Measurements from ENCODE around the gene EGFLAM.

The EGFLAM gene

DNA sequence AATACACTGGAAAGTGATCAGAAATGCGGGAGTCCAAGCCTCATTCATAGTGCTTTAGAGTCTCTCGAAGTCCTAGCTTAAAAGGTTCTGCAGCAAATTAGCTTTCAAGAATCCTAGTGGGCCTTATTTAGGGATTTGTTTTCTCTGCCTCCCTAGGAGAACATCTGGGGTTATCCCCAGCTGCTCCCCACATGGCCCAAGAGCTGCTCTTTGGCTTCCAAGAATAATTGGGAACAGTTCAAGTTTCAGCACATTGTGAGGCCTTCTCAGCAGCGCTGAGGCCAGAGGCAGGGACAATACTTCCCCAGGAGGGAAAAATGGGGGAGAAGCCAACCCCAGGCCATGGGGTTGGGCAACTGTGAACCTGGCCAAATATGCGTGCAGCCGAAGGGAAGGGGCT is 189.4 kb downstream of the EGFLAM start:
- no peak for DNase-seq (ENCODE audit: low read depth, low spot score)

DNA sequence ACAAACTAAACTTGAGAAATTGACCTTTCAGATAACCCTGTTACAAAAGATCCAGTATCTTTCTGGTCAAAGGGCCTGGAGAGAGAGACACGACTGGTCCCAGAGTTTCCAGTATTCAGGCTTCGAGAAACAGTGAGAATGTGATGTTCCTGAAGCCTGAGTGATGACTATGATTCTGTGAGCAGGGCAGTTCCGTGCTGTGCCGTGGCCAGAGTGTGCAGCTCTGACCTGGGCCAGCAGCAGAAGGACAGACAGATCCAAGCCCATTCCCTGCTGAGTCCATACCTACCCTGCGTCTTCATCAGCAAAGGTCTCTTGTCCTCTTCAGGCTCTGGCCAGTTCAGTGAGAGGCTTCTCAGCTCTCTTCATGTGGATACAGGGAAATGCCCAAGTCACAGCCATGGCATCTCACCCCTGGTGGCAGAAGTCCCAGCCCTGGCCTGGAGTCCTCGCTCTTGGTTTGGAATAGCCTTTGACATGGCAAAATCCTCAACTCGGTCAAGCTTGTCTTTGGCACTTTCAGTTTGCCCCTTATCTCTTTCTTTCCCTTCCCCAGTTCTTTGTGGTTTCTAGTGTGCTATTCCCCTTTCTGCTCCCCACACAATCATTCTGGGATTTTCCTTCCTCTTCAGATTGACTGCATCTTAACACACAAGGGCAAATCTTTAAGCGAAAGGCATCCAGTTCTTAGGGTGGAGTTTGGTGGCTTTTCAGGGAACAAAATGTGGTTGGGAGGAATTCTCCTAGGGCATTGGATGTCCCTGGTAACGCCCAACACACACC is 190.4 kb downstream of the EGFLAM start:
- DNase-seq (ENCODE audit: low read depth, low spot score): no peak

- no peak for DNase-seq (ENCODE audit: low read depth, low spot score)
Observed at GRCh38 chr5:38450627-38451026, 192.3 kb downstream of the EGFLAM start.

GRCh38 chr5:38451074-38451725 is 192.8 kb downstream of the EGFLAM start:
- no peak for DNase-seq (ENCODE audit: low read depth, low spot score)

DNA sequence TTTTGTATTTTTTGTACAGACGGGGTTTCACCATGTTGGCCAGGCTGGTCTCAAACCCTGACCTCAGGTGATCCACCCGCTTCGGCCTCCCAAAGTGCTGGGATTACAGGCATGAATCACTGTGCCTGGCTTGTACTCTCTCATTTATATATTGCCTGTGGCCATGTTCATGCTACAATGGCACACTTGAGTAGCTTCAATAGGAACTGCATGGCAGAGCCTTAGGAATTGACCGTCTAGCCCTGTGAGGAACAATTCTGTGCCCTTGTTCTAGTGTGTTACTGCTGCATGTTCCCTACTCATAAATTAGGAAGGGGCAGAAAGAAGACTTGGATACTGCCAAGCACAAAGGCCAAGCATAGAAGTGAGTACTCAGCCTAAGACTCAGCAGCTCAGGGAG is 193.8 kb downstream of the EGFLAM start:
- no peak for DNase-seq (ENCODE audit: low read depth, low spot score)

DNA sequence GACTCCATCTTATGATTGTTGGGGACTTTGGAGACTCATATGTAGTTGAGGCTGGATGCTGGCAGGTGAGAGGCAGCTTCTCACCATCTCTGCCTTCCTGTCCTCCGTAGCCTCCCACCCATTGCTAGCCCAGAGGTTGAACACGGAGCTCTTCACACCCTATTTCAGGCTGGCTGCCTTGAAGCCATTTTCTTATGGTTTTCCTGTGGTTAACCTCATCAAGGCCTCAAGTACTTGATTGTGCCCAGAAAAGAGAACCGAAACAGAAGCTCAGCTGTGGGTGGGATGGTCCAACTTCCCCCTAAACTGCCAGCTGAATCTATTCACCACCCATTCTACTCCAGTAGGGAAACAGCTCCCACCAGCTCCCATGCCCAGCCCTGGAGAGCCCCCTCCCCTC is 195.1 kb downstream of the EGFLAM start:
- no peak for DNase-seq (ENCODE audit: low read depth, low spot score)

GRCh38 chr5:38453921-38454320 is 195.6 kb downstream of the EGFLAM start:
- DNase-seq (ENCODE audit: low read depth, low spot score): no peak

DNA sequence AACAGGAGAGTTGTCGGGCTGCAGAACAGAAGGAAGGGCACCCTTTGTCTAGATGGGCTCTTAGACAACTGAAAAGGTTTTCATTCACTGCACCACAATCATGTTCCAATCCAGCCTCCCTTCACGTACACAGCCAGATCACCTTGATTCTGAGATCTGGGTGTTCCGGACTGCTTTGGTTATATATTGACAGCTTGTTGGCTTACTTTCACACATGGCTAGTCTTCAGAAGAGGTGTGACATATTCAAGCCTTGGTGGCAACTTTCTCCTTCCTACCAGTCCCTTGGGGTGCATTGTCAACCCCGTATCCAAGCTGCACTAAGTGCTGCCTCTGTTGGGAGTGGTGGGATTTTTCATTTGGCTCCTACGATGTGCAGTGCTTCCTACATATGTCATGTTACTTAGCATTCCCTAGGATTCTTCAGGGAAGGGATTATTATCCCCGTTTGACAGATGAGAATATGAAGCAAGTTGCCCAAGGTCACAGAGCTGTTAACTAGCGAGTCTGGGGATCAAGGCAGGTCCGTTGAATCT is 197.5 kb downstream of the EGFLAM start:
- DNase-seq (ENCODE audit: low read depth, low spot score): no peak

DNA sequence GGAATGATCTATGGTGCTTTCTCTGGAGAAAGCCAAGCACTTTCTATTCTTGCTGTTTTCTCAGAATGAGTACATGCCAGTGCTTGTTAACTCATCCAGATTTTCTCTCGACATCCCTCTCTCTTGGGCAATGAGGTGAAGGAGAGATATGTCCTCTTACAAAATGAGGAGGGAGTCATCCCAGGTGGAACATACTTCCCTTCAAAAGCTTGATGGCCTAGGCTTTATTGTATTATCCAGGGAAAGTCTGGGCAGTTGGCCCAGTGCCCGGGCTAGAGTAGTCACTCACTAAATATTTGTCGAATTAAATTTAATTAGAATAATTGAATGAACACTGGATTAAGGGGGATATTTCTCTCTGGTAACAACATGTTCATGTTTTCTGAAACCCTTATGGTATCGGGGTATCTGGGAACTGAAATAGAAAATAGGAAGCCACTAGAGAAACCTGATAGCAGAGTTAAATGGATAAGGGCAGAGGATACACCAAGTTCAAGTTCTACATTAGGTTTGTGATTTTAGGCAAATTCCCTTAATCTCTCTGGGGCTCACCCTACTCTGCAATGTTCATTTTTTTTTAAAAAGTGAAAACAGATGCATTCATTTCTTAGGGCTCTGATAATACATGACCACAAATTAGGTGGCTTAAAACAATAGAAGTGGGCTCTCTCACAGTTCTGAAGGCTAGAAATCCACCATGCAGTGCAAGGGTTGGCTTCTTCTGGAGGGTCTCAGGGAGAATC is 198.5 kb downstream of the EGFLAM start:
- DNase-seq (ENCODE audit: low read depth, low spot score): no peak

DNA sequence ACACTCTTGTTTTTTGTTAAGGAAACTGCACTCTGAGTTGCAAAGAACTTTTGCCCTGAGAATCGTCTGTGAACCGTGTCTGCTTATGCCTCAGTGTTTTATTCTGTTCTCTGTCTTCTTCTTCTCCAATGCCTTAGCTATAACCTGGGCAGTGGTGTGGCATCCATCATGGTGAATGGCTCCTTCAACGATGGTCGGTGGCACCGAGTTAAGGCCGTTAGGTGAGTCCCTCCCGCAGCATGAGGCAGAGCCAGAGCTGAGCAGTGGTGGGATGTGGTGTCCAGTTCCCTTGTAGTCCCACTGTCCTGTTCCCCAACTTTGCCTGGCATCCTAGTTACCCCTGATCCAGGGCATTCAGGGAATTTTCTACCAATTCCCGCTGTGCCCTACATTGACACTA is 199.8 kb downstream of the EGFLAM start:
- no peak for DNase-seq (ENCODE audit: low read depth, low spot score)

- DNase-seq (ENCODE audit: low read depth, low spot score): no peak
Observed at GRCh38 chr5:38462976-38463633, 204.7 kb downstream of the EGFLAM start.

DNA sequence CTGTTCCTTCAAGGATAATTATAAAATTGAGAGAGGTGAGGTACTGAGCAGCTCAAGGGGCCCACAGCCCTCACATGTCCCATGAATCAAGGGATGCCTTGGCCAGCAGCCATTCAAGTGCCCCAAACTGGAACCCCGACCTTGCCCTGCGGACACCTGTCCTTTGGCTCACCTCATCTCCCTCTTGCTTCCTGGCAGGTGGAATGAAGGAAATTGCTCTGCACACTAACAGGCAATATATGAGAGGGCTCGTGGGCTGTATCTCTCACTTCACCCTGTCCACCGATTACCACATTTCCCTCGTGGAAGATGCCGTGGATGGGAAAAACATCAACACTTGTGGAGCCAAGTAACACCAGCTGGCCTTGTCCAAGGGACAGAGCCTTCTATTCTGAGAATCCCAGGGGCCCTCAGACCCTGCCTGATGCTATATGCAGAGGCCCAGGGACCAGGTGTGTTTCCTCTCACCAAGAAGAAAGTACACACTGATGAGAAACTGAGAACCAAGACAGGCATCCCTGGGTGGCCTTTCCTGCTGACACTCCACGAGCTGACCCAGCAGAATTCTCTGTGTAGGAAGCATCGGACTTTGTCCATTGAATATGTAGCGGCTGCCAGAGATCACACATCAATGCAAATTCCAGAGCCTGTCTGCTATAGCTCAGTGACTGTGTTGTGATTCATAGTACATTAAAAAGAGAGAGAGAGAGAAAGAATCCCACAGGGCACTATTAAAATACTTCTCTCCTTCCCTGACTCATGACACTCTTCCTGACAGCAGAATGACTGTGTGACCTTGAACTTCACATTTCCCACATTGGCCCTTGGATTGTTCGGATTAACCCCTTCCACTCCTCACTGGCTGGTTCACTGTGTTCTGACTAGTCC is 205.5 kb downstream of the EGFLAM start:
- no peak for DNase-seq (ENCODE audit: low read depth, low spot score)

GRCh38 chr5:38465061-38465460 is 206.7 kb downstream of the EGFLAM start:
- no peak for DNase-seq (ENCODE audit: low read depth, low spot score)

DNA sequence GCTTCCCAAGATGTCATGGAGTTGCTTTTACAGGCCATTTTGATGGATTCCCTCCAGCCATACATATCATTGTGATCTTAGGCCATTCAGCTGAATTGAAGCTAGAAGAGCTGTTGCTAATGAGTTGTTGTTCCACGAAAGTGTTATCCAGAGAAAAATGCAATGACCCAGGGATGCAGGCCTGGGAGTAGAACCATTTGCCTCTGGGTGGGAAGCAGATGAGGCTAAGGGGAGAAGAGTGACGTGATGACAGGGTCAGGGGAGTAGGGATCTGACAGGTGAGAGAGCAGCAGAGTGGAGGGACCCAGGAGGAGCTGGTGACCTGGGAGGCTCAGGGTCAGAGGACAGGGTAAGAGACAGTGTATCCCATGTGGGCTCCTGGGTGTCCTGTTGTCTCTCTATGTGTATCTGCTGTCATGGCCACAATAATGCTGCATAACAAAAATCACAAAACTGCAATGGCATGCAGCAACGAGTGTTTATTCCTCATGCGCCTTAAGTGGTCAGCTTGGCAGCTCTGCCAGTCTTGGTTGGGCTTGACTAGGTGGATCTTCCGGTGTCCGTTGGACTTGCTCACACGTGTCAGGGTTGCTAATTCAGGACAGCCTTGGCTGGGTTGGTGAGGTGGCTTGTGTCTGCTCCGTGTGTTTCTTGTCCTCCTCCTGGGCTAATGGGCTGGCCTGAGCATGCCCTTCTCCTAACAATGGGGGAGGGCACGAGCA is 207.5 kb downstream of the EGFLAM start:
- no peak for DNase-seq (ENCODE audit: low read depth, low spot score)

GRCh38 chr5:38466424-38467189 is 208.2 kb downstream of the EGFLAM start:
- no peak for DNase-seq (ENCODE audit: low read depth, low spot score)

DNA sequence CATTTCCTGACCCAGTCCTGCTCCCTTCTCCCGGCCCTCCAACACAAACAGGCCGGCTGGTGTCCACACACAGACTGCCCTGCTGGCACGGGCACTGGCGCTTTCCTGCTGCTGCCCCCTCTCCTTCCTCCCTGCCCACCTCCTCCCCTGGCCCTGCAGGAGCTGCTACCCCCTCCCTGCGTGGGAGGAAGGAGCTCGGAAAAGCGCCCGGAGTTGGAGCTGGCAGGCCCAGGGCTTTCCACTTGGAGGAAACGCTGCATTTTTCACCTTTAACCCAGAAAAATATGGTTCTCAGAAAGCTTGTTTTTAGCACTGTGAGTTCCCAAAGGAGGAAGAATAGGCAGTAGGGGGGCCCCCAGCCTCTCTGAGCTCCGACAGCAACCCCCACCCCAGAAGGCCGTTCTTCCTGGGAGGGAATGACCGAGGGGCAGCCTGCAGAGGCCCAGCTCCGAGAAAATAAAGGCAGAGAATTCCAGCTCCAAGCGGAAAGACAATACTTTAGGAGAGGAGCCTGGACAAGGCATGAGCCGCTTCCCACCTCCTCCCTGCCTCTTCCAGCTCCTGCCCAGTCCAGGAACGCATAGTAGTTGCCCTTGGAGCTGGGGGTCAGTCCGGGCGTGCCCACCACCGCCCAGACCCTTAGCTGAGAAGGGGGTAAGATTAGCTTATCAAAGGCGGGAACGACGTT is 209.1 kb downstream of the EGFLAM start:
- DNase-seq (ENCODE audit: low read depth, low spot score): no peak

GRCh38 chr5:38468202-38468673 is 209.9 kb downstream of the EGFLAM start:
- DNase-seq (ENCODE audit: low read depth, low spot score): no peak

DNA sequence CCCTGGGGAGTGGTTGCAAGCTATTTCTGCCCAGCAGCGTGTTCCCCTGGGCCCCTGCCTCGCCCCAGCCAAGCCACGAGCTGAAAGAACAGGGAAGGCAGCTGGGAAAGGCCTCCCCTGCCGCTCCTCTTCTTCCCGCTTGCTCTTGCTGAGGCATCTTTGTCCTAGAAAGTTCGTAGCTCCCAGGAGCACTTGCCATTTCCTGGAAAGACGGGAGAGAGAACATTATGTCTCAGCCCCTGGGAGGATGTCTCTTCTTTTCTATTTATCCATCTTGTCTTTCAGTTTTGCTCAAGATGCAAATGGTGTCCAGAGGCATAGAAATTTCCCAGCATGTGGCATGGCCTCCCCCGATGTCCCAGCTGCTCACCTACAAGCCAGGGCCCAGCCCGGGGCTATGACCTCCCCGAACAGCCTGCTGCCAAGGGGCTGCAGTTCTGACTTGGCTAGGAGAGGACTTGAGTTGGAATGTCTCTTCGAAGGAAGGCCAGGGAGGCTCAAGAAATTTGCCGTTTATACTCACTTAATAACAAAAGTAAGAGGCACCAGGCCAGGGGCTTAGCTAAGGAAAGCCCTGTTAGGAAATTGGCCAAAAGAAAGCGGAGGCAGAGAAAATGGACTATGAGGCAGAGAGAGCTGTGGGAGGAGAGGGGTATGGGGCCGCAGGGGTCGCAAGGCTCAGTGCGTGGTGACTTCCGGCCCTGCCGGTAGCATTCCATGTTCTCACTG is 210.8 kb downstream of the EGFLAM start:
- peak; percentile 37 for DNase-seq (ENCODE audit: low read depth, low spot score)
